Measurements from ENCODE around the gene PITPNM3.

Gene PITPNM3

GRCh38 chr17:6402258-6402657 lies 154.1 kb downstream of the PITPNM3 start:
- DNase-seq (ENCODE audit: low spot score), result no peak
